GM18873 (cell line): ENCODE results near the gene KHDC3L.

ENCODE experiments used
- ATAC-seq: cut with Tn5 transposase; IDR thresholded peaks from one replicate; pipeline ENCODE4 v1.9.1; 2021; ENCODE audit warnings: mild to moderate bottlenecking, moderate library complexity, moderate number of reproducible peaks; ENCODE audit not compliant: unreplicated experiment, low FRiP score

Gene KHDC3L, protein sequence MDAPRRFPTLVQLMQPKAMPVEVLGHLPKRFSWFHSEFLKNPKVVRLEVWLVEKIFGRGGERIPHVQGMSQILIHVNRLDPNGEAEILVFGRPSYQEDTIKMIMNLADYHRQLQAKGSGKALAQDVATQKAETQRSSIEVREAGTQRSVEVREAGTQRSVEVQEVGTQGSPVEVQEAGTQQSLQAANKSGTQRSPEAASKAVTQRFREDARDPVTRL

DNA sequence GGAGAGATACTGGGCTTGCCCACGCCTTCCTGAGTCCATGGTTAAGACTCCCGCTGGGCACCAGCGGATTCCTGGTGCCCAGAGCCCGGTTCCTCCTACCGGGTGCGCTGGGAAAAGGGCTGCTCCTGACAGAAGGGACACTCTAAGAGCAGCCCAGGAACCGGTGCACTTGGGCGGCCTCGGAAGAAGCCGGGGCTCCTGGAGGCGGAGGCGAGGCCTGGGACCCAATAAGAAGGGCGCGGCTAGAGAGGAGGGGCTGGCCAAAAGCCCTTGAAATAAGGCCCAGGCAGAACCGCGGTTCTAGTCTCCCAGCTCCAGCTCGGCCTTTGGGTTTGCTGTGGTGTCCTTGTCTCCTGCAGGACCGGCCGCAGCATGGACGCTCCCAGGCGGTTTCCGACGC lies at the start of gene KHDC3L:
Gene KHDC3L (plus strand): TSS at position 301 of the 400 bp plus-strand sequence. CDS start 72 bp downstream, at position 373.
- ATAC-seq: no peak

DNA sequence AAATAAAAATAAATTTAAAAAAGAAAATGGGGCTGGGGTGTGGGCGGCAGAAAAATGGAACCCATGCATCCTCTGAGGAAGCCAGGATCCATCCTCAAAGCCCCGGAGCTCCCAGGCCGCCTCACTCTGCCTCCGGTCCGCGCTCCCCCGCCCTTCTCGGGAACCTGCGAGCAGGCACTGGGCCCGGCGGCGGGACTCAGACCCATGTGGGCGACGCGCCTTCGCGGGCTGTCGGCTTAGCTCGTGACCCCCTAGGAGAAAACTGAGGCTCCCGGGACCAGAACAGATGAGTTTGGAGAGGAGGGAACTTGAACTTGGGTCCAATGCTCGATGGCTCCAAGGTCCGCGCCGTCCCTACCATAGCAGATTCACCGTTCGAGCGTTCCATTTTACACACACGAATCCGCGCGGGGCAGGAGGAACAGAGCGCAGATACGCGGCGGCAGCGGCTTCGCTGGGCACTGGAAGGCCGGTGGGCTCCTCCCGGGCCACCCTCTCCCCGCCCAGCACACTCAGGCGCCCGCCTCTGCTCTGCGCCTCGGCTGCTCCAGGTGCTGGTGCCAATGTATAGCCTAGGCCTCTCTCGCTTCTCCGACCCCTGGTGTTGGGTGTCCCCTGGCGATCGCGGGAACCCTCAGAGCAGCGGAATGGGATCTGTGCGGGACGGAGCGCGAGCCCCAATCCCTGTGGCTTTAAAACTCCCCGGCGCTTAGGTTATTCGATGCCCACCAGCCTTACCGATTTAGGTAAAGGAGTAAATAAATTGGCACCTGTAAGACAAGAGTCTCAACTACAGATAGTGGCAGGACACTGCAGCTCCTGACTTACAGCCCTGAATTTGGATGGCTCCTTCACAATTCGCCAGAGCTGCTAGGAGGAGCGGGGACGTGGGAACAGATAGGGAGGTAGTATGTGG lies 47.6 kb upstream of the KHDC3L start:
- ATAC-seq: no peak

DNA sequence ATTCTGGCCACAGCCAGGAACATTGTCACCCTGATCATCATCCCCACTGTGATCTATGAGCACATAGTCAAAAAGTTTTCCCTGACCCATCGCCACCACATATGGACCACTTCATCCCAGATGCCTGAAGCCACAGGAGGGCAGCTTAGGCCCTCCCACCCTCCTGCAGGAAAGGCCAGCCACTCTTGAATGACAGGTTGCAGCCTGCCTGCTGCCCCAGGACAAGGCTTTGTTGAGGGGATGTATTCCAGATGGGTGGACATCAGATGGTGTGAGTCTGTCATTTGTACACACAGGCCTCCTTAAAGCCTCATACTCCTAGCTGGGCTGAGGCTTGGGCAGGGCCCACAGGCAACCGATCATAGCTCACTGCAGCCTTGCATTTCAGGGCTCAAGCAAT lies 39.1 kb upstream of the KHDC3L start:
- no peak for ATAC-seq

DNA sequence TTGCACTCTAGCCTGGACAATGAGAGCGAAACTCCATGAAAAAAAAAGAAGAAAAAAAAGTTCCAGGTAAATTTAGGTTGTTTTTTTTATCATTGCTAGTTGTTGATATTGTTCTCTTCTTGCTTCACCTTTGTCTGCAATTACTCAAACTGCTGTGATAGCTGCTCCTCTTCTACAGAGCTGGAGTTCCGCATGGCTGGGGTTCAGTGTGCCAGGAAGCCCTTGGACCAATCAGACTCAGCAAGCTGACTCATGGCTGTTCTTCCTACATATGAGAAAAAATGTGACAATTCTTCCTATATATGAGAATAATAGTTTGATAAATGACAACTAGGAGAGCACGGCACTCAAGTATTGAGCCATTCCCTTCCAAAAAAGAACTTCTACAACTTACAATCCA lies 36.8 kb upstream of the KHDC3L start:
- ATAC-seq: no peak

DNA sequence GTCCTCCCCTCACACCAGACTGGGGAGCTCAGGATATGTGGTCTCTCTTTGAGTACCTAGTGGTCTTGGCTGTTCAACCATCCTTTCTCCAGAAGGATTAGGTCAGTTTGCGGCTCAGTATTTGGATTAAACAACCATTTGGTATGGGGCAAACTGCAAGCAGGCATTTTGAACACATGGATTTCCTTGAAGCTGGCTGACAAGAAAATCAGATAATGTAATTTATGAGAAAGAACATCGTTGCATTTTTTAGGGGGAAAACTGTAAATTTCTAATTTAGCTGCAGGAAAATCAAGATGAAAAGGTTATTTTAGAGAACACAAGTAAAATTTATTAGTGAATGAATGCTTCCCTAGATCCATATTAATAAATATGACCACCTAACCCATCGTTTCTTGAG lies 33.7 kb upstream of the KHDC3L start:
- no peak for ATAC-seq

DNA sequence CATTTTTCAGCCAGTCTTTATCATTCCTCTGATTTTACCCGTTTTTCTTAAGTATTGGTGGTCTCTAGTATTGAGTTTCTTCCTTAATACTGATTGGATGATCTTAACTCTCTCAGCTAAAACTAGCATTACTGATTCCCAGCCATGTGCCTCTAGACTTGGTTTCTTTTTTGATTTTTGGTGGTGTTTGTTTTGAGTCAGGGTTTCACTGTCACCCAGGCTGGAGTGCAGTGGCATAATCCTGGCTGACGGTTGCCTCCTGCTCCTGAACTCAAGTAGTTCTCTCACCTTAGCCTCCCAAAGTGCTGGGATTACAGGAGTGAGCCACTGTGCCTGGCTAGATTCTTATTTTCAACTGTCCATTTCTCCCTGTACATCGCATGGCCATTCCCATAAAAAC lies 33.3 kb upstream of the KHDC3L start:
- no peak for ATAC-seq

DNA sequence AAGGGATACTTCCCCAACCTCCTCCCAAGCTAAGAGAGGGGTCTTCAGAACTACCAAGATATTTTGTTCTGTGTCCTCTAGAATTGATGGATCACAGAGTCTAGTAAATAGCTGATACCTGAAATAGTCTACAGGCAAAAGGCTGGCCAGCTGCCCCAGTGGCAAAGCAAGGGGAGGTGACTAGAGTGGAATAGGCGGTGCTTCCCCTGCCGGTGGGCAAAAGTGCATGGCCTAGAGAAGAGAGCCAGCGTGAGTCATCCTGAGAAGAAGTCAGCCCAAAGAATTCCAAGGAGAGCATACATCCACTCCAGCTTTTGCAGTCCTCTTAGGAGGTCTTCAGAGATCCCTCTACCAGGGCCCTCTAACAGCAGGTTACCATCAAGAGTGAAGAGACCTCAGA lies 23.1 kb upstream of the KHDC3L start:
- ATAC-seq: no peak

DNA sequence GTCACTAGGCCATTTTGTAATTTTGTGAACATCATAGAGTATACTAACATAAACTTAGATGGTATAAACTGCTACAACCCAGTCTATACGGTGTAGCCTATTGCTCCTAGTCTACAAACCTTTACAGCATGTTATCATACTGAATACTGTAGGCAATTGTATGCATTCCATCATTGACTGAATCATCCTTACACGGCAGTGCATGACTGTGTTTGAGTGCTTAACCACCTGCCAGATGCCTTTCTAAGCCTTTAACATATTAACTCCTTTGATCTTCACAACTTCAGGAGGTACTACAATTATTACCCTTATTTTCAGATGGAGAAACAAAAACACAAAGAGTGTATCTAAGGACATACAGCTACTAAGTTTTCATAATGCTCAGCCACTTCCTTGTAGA lies 22.4 kb upstream of the KHDC3L start:
- no peak for ATAC-seq

DNA sequence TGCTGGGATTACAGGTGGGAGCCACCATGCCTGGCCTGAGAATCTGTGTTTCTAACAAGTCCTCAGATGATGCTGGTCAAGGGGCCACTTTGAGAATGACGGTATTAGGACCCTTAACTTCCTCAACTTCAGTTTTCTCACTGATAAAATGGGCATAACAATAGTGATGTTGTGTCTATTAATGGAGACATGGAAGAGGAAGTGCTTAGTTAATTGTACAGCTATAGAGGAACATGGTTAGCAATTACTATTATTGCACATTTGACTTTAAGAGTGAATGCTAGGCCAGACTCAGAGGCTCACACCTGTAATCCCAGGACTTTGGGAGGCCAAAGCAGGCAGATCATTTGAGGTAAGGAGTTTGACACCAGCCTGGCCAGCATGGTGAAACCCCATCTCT lies 21.1 kb upstream of the KHDC3L start:
- ATAC-seq: no peak

DNA sequence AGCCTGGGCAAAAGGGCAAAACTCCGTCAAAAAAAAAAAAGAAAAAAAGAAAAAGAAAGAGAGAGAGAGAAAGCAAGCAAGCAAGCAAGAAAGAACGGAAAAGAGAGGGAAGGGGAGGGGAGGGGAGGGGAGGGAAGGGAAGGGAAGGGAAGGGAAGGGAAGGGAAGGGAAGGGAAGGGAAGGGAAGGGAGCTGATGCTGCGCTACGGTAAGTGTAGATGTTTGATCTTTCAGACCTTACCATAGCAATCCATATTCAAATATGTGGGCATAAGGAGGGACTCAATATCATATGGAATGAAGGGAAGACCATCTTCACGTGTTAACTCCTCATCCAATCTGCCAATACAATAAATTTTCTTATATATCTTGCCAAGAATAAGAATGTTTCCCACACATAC lies 20.3 kb upstream of the KHDC3L start:
- ATAC-seq: no peak

DNA sequence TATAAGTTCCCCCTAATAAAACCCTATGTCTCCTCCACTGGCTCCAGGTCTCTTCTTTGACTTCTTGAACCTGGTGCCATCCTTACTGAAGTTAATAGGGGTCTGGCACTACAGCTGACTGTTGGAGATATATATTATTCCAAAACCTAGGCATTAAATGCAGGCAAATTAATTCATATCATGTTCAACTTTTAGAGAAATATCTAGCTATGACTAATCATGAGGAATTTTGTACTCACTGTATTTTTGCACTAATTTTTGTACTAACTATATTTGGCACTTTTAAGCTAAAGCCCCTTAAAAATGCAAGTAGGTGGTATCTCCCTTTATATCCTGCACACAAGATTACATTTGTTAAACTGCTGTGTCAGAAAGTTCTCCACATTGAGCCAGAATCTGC lies 19.3 kb upstream of the KHDC3L start:
- no peak for ATAC-seq

DNA sequence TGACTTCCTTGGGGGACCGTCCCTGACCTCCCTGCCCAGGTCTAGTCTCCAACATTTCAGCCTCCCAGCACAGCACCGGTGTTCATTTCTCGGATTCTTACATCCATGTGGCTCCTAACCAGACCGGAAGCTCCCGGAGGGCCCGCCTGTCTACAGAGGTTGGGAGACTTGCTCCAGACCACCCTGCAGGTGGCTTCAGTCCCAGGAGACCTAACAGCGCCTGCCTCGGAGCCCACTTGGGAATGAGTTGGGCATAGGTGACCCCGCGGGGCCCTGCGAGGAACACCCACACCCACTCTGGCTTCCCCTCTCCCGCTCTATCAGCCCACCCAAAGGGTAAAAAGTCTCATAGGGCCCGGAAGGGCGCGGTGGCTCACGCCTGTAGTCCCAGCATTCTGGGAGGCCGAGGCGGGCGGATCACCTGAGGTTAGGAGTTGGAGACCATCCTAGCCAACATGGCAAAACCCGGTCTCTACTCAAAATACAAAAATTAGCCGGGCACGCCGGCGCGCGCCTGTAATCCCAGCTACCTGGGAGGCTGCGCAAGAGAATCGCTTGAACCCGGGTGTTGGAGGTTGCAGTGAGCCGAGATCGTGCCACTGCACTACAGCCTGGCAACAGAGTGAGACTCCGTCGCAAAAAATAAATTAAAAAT lies 13.8 kb upstream of the KHDC3L start:
- no peak for ATAC-seq

DNA sequence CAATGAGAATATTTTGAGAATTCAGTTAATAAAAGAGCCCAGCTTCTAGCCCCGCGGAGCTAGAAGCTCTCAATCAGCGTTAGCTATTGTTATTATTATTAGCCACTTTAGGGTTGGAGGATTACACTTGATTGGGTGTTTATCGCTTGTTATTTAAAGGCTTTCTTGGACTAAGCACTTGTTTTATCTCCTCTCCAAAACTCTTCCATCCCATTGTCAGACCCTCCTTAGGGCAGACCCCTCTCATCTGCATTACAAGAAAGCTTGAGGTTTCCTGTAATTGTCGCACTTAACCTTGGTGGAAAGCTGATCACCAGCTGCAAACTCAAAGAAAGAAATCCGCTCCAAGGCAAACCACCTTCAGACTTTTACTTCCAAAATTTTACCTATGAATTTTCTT lies 13.1 kb upstream of the KHDC3L start:
- no peak for ATAC-seq

DNA sequence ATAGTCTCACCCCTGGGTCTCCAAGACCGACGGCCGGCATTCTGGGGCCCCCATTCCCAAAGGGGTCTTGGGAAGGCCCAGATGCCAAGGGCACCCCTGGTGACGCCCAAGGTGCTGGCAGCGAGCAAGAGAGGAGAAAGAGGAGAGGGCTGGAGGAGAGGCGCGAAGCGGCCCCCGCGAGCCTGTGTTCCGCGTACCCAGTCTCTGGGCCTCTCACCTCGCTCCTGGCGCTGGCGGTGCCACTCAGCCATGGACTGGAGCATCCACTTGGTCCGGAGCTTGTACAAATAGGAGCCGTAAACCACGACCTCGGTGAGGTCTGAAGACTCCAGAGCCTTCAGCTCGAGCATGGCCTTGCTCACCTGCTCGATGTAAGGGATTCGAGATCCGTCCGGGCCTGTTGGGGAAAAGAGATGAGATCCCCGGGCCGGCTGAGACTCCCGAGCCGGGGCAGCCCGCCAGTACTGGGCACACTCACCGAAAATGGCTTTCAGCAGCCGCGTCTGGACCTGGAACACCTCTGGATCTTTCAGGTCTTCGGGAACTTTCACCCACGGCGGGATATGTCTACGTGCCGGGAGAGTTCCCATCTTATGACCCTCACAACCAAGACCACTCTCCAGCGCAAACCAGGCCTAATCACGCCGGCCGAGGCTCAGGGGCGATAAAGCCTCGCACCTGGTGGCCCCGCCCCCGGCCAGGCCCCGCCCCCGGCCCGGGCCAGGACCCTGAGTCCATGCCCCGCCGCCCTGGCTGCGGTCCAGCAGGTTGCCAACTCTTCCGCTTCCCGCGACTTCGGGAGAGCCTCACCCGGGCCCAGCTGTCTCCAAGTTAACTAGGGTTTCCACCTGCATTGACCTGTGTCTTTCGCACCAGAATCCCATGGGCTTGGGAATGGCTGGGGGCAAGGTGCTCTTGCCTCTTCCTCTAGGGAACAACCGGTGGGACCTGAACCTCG lies 8.5 kb upstream of the KHDC3L start, which contains the start of gene DPPA5:
Gene DPPA5 (minus strand): TSS at position 641 of the 958 bp plus-strand sequence. CDS start 51 bp downstream, at position 590.
- ATAC-seq: no peak

DNA sequence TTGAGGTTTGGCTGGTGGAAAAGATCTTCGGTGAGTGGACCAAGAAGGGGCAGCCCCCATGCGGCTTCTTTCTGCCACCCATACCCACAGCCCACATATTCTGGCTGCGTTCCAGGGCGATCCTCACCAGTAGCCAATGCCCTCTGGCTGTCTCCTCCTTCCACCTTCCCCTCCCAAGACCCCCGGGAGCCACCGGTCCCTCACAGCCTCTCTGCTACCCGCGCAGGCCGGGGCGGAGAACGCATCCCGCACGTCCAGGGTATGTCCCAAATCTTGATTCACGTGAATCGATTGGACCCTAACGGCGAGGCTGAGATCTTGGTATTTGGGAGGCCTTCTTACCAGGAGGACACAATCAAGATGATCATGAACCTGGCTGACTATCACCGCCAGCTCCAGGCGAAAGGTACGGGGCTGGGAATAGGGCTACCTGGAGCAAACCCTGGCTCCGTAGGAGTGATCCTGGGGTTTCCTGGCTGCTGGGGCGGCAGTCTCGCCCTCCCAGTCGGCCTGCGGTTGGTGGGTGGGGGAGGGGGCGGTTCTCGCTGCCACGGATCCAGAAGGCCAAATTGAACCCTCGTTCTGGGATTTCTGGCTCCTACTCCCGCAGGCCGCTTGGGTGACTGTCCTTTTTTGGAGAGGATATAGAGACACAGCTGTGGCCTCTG lies 545 bp downstream of the KHDC3L start:
- ATAC-seq: no peak

DNA sequence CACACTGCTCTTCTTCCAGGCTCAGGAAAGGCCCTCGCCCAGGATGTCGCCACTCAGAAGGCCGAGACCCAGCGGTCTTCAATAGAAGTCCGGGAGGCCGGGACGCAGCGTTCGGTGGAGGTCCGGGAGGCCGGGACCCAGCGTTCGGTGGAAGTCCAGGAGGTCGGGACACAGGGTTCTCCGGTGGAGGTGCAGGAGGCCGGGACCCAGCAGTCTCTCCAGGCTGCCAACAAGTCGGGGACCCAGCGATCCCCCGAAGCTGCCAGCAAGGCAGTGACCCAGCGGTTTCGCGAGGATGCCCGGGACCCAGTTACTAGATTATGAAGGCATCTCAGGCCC lies 1.0 kb downstream of the KHDC3L start:
- no peak for ATAC-seq

DNA sequence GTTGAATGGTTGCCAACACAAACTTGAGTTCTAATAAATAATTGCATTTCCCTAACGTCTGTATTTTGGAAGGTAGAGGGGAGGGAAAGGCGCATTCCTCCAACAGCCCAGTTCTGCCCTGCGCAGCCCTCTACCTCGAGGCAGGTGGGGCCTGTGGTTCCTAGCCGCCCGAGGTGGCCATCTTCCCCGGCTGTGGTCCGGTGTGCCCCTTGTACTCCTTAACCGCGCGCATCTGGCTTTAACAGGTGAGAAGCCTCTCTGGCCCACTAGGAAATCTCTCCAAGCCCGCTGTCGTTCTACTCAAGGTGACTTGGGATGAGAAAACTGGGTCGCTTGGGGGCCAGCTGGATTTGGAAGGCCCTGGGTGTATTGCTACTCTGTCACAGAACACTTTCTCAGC lies 1.7 kb downstream of the KHDC3L start:
- ATAC-seq: no peak

DNA sequence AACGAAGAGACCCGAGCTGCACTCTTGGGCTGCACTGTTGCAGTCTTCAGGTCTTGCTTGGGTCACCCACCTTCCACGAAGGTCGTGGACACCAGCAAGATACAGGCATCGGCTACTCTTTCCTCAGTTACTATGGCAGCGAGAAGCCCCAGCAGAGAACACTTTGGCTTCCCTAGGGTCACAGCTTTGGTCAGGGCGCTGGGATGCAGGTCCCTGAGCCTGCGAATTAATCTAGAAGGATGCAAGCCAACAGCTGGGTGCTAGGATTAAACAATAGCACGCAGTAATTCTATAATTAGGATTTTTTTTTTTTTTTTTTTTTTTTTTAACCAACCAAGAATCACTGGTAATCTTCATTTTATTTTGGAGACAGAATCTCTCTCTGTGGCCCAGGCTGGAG lies 2.1 kb downstream of the KHDC3L start:
- no peak for ATAC-seq

DNA sequence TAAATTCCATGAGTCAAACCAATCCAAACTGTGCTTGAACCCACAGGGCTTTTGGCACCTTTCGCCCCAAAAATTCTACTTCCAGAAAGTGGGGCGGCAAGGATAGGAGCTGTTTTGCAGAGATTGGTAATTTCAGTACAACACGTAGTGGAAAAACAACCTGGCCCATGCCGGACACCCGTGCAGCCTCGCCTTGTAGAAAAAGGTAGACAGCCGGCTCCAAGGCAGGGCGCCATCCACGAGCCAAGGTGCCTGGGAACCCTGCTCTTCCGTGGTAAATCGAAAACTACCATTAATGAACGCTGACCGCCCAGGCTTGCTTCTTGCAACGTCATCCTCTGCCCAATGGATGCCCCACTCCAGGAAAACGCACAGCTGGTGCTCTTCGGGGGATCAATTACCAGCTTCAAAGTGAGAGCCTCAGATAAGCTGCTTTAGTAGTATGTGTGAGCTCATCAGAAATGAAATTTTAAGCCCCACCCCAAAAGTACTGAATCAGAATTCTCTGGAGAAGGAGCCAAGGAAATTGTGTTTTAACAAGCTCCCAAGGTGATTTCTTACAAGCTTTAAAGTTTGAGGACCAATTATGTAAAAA lies 5.4 kb downstream of the KHDC3L start:
- no peak for ATAC-seq
